HK-2 (cell line): ENCODE data around the gene TTN.
A peak's percentile ranks its signal among the peaks of the same experiment; 100 is the strongest.
"Not testable (repeated sequence)": the region's sequence is repeated elsewhere in the genome, so short reads cannot be mapped to it uniquely, and the experiment has no call there.

Experiments
- DNase-seq: peaks from one replicate; pipeline ENCODE4 v3.0.0-alpha.2; 2018; ENCODE audit not compliant: unreplicated experiment

The TTN gene

GRCh38 chr2:178666458-178666857, 140.8 kb downstream of the TTN start:
- no peak for DNase-seq

DNA sequence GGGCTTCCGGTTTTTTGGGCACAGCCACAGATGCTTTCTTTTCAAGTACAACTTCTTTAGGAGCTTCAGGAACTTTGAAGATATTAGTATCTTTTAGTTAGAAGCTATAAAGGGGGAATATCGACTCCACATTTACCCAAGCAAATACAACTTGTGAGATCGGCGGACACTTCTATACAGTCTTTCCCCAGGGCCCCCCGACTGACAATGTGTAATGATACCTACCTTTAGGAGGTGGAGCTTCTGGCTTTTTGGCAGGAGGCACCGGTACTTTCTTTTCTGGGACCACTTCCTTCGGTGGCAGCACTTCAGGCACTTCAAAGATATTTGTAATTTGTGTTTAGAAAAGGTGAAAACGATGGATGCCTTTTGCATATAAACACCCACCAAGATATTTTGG, 148.7 kb downstream of the TTN start:
- DNase-seq, result not testable (repeated sequence)

DNA sequence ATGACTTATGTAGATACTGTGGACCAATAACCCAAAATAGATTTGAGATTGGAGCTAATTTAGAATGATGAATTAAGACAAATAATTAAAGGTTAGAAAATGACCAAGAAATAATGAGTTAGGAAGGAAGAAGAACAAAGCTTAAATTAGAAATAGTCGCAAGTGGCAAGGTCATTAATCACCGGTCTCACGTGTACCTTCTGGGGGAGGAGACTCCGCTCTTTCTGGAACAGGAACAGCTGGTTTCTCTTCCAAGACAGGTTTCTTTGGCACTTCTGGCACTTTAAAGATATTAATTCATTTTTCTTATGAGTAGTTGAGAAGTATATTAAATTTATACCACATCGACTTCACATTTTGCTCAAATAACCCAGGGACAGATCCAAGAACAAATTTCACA, 156.7 kb downstream of the TTN start:
- DNase-seq, result no peak

DNA sequence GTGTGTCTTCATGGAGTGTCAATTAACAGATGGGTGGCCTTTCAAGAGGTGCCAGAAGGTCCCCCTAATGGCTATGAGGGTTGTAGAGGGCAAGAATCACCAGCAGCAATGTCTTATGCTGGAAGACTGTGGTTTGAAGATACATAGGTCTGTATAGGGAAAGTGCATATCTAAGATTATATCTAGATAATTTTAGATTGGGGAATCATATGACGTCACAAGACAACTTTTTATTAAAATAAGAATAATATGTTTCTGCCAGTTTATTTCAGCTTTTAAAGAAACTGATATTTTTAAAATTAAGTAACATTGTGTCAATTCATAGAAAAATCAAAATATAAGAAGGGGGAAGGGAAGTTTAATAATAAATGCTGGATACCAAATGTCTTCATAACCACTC, 162.3 kb downstream of the TTN start:
- DNase-seq, result no peak

DNA sequence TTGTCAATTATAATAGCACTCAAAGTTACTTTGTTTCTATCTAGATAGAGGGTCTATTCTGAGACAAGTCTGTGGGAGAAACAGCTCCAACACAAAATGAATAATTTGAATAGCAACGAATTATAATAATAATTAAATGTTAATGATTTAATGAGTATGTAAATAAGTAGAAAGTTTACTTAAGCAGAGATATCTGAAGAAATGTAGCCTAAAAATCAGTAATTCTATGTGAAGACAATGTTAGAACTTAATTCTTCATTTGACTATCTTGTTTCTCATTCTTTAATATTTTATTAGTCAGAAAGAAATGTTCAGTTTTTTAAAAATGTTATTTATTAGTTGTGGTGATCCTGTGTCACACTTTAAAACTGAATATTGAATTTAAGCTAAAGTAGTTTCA, 165.7 kb downstream of the TTN start:
- DNase-seq, result no peak

DNA sequence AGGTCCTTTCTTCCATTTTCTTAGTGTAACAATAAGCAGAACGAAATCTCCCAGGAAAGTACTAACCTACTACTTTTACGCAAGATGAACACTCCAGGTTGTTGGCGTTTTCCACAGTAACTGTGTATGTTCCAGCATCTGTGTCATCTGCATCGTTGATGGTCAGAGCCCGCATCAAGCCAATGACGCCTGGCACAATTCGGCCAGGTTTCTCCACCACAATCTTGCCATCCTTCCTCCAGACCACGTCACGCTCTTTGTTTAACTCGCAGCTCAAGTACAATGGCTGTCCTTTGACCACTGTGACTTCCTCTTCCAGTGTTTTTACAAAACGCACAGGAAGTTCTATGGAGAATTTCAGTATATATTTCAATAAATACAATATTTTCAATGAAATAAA, 171.3 kb downstream of the TTN start:
- DNase-seq, result no peak

- DNase-seq, result no peak
Observed at GRCh38 chr2:178632729-178633128, 174.5 kb downstream of the TTN start.

- no peak for DNase-seq
Observed at GRCh38 chr2:178630581-178630980, 176.6 kb downstream of the TTN start.

DNA sequence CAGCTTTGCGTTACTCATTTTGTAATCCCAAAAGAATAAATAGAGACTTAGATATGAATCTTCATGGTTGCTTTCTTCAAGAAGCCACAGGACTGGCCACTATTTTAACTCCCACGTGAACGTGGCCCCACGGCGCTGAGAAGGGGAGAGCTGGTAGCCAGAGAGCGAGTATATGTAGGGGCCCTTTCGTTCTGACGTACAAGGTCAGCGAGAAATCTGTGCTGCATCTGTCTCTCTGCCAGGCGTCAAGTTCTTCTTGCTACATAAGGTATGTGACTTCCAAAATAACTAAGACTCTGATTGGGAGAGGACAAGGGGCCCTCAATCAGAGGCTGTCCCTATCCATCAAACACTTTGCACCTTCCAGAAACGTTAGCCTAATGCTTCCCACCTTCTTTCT, 177.8 kb downstream of the TTN start:
- DNase-seq, result no peak

- DNase-seq, result no peak
Observed at GRCh38 chr2:178628605-178629004, 178.6 kb downstream of the TTN start.

- DNase-seq, result no peak
Observed at GRCh38 chr2:178627401-178627800, 179.8 kb downstream of the TTN start.

GRCh38 chr2:178615969-178616368, 191.3 kb downstream of the TTN start:
- no peak for DNase-seq

- DNase-seq, result no peak
Observed at GRCh38 chr2:178602901-178603300, 204.3 kb downstream of the TTN start.

GRCh38 chr2:178592655-178593054, 214.6 kb downstream of the TTN start:
- no peak for DNase-seq

- DNase-seq, result no peak
Observed at GRCh38 chr2:178589335-178589734, 217.9 kb downstream of the TTN start.

DNA sequence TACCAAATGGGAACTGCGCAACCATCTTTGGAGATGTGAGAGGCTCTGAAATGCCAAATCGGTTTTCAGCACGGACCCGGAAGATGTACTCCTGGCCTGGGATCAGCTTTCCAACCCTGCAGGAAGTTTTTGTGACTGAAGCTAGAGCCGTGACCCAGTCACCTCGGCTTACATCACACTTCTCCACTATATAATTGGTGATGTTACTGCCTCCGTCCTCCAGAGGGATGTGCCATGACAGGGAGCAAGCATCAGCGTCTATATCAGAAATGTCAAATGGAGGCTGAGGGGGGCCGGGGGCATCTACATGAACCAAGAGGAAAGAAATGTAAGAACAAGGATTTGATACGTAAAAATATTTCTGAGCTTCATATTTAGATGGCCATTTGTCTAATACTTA, 222.6 kb downstream of the TTN start:
- no peak for DNase-seq

GRCh38 chr2:178579006-178579405, 228.2 kb downstream of the TTN start:
- no peak for DNase-seq

DNA sequence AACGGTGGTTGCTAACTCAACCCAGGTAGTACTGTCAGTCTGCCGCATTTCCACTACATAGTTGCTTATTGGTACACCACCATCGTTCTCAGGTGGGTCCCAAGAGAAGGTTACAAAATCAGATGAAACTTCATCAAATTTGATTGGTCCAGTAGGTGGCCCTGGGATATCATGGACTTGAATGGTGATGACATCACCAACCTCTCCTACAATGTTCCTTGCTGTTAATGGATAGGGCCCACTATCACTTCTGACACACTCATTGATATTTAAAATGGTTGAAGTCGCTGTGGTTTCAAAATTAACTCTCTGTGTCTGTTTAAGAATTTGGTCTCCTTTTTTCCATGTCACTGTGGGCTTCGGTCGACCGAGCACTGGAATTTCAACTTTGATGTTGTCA, 232.4 kb downstream of the TTN start:
- peak; percentile 9 for DNase-seq

DNA sequence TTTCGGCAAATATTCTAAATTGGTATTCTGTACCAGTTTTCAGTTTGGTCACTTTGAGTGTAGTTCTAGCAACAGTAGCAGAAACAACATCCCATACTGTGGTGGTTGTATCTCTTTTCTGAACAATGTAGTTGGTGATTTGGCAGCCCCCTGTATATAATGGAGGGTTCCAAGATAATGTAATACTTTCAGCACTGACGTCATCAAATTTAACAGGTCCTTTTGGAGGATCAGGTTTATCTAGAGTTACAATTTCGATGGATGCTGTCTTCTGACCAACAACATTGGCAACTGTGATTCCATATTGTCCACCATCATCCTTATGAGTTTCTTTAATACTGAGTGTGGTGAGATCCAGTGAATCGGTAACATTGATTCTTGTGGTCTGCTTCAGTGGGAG, 239.0 kb downstream of the TTN start:
- no peak for DNase-seq

DNA sequence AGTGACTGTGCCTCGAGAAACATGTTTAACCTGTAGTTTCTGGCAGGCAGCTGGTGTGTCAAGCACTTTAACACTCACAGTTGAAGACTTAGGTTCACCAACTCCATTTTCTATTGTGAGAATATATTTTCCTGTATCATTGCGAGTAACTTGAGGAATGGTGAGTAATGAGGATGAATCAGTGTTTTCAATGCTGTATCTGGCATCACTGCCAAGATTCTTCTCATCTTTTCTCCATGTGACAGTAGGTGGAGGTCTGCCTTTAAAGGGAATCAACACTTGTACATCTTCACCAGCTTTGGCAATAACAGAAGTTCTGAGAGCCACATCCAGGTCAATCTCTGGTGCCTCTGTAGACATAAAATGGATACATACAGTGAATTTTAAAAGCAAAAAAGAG, 254.2 kb downstream of the TTN start:
- DNase-seq, result no peak

GRCh38 chr2:178550352-178550751, 256.9 kb downstream of the TTN start:
- no peak for DNase-seq

- no peak for DNase-seq
Observed at GRCh38 chr2:178542569-178542968, 264.7 kb downstream of the TTN start.

- DNase-seq, result no peak
Observed at GRCh38 chr2:178542161-178542560, 265.1 kb downstream of the TTN start.

DNA sequence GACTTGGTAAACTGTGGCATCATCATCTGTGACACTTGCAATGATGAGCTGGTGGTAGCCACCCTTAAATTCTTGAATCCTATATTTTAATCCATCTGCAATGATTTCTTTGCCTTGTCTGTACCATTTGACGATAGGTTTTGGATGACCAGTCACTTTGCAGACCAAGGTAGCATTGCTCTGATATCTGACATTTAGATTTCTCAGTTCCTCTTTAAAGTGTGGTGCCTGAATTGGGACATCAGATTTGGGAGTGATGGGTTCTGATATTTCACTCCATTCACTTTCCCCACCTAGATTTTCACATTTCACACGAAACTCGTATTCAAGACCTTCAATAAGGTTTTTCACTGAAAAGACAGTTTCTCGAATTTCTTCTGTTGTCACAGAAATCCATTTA, 271.2 kb downstream of the TTN start:
- no peak for DNase-seq

DNA sequence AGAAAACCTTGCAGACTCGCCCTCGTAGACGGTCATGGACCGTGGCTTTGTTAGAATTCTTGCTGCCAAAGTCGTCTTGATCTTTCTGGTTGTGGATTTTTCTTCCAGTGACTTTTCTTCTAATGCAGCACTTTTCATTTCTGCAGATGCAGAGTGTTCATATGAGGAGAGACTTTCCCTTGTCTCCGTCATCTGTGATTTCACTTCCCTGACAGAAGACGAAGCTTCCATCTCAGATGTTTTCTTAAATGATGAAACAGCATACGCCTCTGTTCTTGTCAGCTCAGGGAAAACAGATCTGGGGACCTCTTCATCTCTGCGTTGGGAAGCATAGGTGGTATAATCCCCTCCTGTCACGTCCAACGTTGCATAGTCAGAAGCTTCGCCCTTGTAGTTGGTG, 276.1 kb downstream of the TTN start:
- DNase-seq, result no peak
